HT1080 (cell line): ENCODE data around the gene FRAT1. TPM values are rescaled to one million over a fixed set of nuclear protein-coding genes. Genes with fewer than 3 reads are reported as not detected.
"Not testable (repeated sequence)": the region's sequence is repeated elsewhere in the genome, so short reads cannot be mapped to it uniquely, and the experiment has no call there.

ENCODE experiments used
- DNase-seq: peaks from one replicate; pipeline ENCODE4 v3.0.0-alpha.2; 2015; ENCODE audit warnings: low read depth
- total RNA-seq: library from RNA; depleted of rRNA; stranded (reverse); fragments of >200 nt; shearing (Covaris generic); gene quantifications from 2 replicates; pipeline ENCODE4 v1.2.3, GENCODE V29; 2014

Gene FRAT1
- total RNA-seq, 1 experiment from 2014 or later, result 3.3 TPM

GRCh38 chr10:97334370-97335175 is 15.5 kb downstream of the FRAT1 start, which contains the start of gene FRAT2:
Gene FRAT2, minus strand, starts transcription at chr10:97334729. Its CDS starts 157 bp downstream, at chr10:97334572.
- DNase-seq, result peak; percentile 80

GRCh38 chr10:97335188-97335619 is 16.1 kb downstream of the FRAT1 start:
- DNase-seq, result no peak

GRCh38 chr10:97336006-97336405 is 16.9 kb downstream of the FRAT1 start:
- no peak for DNase-seq

GRCh38 chr10:97336446-97336845 is 17.4 kb downstream of the FRAT1 start:
- DNase-seq, result no peak

- no peak for DNase-seq
These were observed 18.1 kb downstream of the FRAT1 start for GRCh38 chr10:97336942-97337831.

- no peak for DNase-seq
These were observed 19.0 kb downstream of the FRAT1 start for GRCh38 chr10:97338041-97338440.

GRCh38 chr10:97341416-97341815 is 22.3 kb downstream of the FRAT1 start:
- no peak for DNase-seq

GRCh38 chr10:97343664-97344063 is 24.6 kb downstream of the FRAT1 start:
- DNase-seq, result not testable (repeated sequence)

- DNase-seq, result no peak
These were observed 28.2 kb downstream of the FRAT1 start for GRCh38 chr10:97347317-97347716.

GRCh38 chr10:97349752-97350513 is 30.9 kb downstream of the FRAT1 start:
- DNase-seq, result no peak

GRCh38 chr10:97353945-97354344 is 34.9 kb downstream of the FRAT1 start:
- DNase-seq, result no peak

GRCh38 chr10:97355571-97355975 is 36.5 kb downstream of the FRAT1 start:
- no peak for DNase-seq

- peak; percentile 47 for DNase-seq
These were observed 37.3 kb downstream of the FRAT1 start for GRCh38 chr10:97356318-97356914.

GRCh38 chr10:97356918-97357317 is 37.8 kb downstream of the FRAT1 start:
- no peak for DNase-seq

GRCh38 chr10:97358349-97358748 is 39.3 kb downstream of the FRAT1 start:
- DNase-seq, result no peak

GRCh38 chr10:97358781-97359180 is 39.7 kb downstream of the FRAT1 start:
- no peak for DNase-seq

GRCh38 chr10:97360705-97361536 is 41.9 kb downstream of the FRAT1 start:
- DNase-seq, result no peak

- DNase-seq, result no peak
These were observed 42.4 kb downstream of the FRAT1 start for GRCh38 chr10:97361537-97361901.

GRCh38 chr10:97362310-97363033 is 43.4 kb downstream of the FRAT1 start:
- no peak for DNase-seq
